K562 (cell line): Measurements from ENCODE around the gene FAM131C. TPM values are rescaled to one million over a fixed set of nuclear protein-coding genes. Genes with fewer than 3 reads are reported as not detected.

Source experiments
- ASH1L ChIP-seq: fragments of 450-650 bp; IDR thresholded peaks from 2 replicates; pipeline ENCODE4 v1.6.1; 2018; ENCODE audit warnings: borderline replicate concordance, mild to moderate bottlenecking, low read depth; ENCODE audit not compliant: partially characterized antibody
- ELF2 ChIP-seq: fragments of 250-450 bp; sonication (Bioruptor Pico); IDR thresholded peaks from 2 replicates; pipeline ENCODE4 v1.5.0; 2021; ENCODE audit warnings: mild to moderate bottlenecking
- OTX1 ChIP-seq: fragments of 450-650 bp; formaldehyde crosslinking; IDR thresholded peaks from 2 replicates; pipeline ENCODE4 v1.4.0; 2022; ENCODE audit warnings: mild to moderate bottlenecking
- PHTF2 ChIP-seq: fragments of 250-450 bp; sonication (Bioruptor Pico); IDR thresholded peaks from 2 replicates; pipeline ENCODE4 v1.5.0; 2021; ENCODE audit warnings: mild to moderate bottlenecking
- RAD51 ChIP-seq: fragments of 450-650 bp; IDR thresholded peaks from 2 replicates; pipeline ENCODE4 v1.7.1; 2016; ENCODE audit warnings: low read depth, mild to moderate bottlenecking, borderline replicate concordance
- RBM14 ChIP-seq: fragments of 200-400 bp; formaldehyde crosslinking; IDR thresholded peaks from 2 replicates; pipeline ENCODE4 v1.6.1; 2018; ENCODE audit warnings: low read depth, mild to moderate bottlenecking, low read length, moderate library complexity, borderline replicate concordance; ENCODE audit not compliant: insufficient read depth
- SMAD1 ChIP-seq: fragments of 150-350 bp; IDR thresholded peaks from 2 replicates; pipeline ENCODE4 v1.6.1; 2014; ENCODE audit warnings: low read length, low read depth; ENCODE audit not compliant: partially characterized antibody
- SNIP1 ChIP-seq: fragments of 450-650 bp; IDR thresholded peaks from 2 replicates; pipeline ENCODE4 v1.7.1; 2017; ENCODE audit warnings: low read depth, mild to moderate bottlenecking
- TAF1 ChIP-seq: IDR thresholded peaks from 2 replicates; pipeline ENCODE4 v1.6.1; 2011; ENCODE audit warnings: mild to moderate bottlenecking, low read length, moderate library complexity; ENCODE audit not compliant: insufficient read depth, control insufficient read depth, severe bottlenecking; ENCODE audit errors: extremely low read depth
- TAF7 ChIP-seq: fragments of 450-650 bp; IDR thresholded peaks from 2 replicates; pipeline ENCODE4 v1.6.1; 2016; ENCODE audit warnings: missing genetic modification characterization, missing compliant biosample characterization
- TARDBP ChIP-seq: fragments of 450-650 bp; IDR thresholded peaks from 2 replicates; pipeline ENCODE4 v1.6.1; 2016
- TCFL5 ChIP-seq: fragments of 250-450 bp; sonication (Bioruptor Pico); conservative IDR thresholded peaks from 2 replicates; pipeline ENCODE4 v1.6.1; 2021; ENCODE audit warnings: mild to moderate bottlenecking, moderate library complexity, matching md5 sums
- TEAD2 ChIP-seq: fragments of 450-650 bp; IDR thresholded peaks from 2 replicates; pipeline ENCODE4 v1.6.1; 2016; ENCODE audit warnings: missing genetic modification characterization, control low read depth, missing compliant biosample characterization
- TEAD4 ChIP-seq, 2 experiments: sonication (generic) in 1 of 2; formaldehyde crosslinking in 1 of 2; IDR thresholded peaks; 2 replicates each; pipeline versions ENCODE4 v1.6.1 to v1.8.0; 2012 to 2022; ENCODE audit warnings: borderline replicate concordance in 1 of 2, inconsistent platforms in 1 of 2, low read length in 1 of 2, mild to moderate bottlenecking in 1 of 2, missing genetic modification reagents in 1 of 2
- ZBTB8A ChIP-seq: fragments of 450-650 bp; IDR thresholded peaks from 2 replicates; pipeline ENCODE4 v1.6.1; 2018; ENCODE audit warnings: mild to moderate bottlenecking, moderate library complexity; ENCODE audit not compliant: partially characterized antibody
- ZEB2 ChIP-seq: fragments of 450-650 bp; IDR thresholded peaks from 2 replicates; pipeline ENCODE4 v1.6.1; 2016
- ZNF133 ChIP-seq: fragments of 250-450 bp; sonication (Bioruptor Pico); IDR thresholded peaks from 2 replicates; pipeline ENCODE4 v1.4.0; 2020; ENCODE audit warnings: mild to moderate bottlenecking
- ZNF217 ChIP-seq: sonication (generic); formaldehyde crosslinking; IDR thresholded peaks from 2 replicates; pipeline ENCODE4 v1.8.0; 2022; ENCODE audit warnings: mild to moderate bottlenecking, missing genetic modification reagents
- ZNF586 ChIP-seq: fragments of 450-650 bp; formaldehyde crosslinking; conservative IDR thresholded peaks from 2 replicates; pipeline ENCODE4 v1.4.0; 2020; ENCODE audit warnings: mild to moderate bottlenecking, moderate library complexity
- ZNF589 ChIP-seq: fragments of 200-800 bp; sonication (Bioruptor generic); IDR thresholded peaks from 2 replicates; pipeline ENCODE4 v1.6.1; 2016; ENCODE audit warnings: low read depth, missing genetic modification characterization, missing compliant biosample characterization
- polyA plus RNA-seq, 8 experiments: library from polyadenylated mRNA; depleted of rRNA in 4 of 8; stranded (reverse) in 5 of 8; unstranded in 3 of 8; fragments of >200 nt; fragmentation: Nextera tagmentation in 2 of 8; fragmentation: Illumina TruSeq in 1 of 8; extraction: Ambion mirVana in 2 of 8; extraction: Trizol in 1 of 8; gene quantifications; 2 replicates each; pipeline versions ENCODE4 v1.2.1 to v1.2.3, GENCODE V29; 2011 to 2014; ENCODE audit warnings: inconsistent platforms in 1 of 8, missing spikeins in 1 of 8
- total RNA-seq, 7 experiments: library from RNA; depleted of rRNA in 6 of 7; stranded (reverse); fragments of >200 nt in 6 of 7; fragmentation: Illumina TruSeq in 2 of 7; extraction: Trizol in 2 of 7; gene quantifications; 2 replicates each; pipeline versions ENCODE4 v1.2.1 to v1.2.3, GENCODE V29; 2011 to 2021; ENCODE audit warnings: low replicate concordance in 1 of 7
- TF ChIP-seq, protein P1 (sequence below): fragments of 250-450 bp; sonication (Bioruptor Pico); IDR thresholded peaks from 2 replicates; pipeline ENCODE4 v1.5.0; 2020; ENCODE audit warnings: mild to moderate bottlenecking, borderline replicate concordance
- TF ChIP-seq, protein P2 (sequence below): fragments of 450-650 bp; IDR thresholded peaks from 2 replicates; pipeline ENCODE4 v1.6.1; 2016
- TF ChIP-seq, protein P3 (sequence below): sonication (generic); formaldehyde crosslinking; IDR thresholded peaks from 2 replicates; pipeline ENCODE4 v1.8.0; 2022; ENCODE audit warnings: mild to moderate bottlenecking, missing genetic modification reagents
- TF ChIP-seq, protein P4 (sequence below), 2 experiments: fragments of 450-650 bp in 1 of 2; sonication (generic) in 1 of 2; formaldehyde crosslinking; conservative IDR thresholded peaks; 2 replicates each; pipeline versions ENCODE4 v1.4.0 to v1.8.1; 2020 to 2022; ENCODE audit warnings: mild to moderate bottlenecking in 1 of 2, missing genetic modification reagents in 1 of 2

FAM131C gene
- total and polyA plus RNA-seq, 9 of the 15 experiments (the other 6 are each of a cell fraction or from before 2014, with no cell fraction given): 0.10 to 0.29 (median 0.16) TPM; not detected in 6

DNA sequence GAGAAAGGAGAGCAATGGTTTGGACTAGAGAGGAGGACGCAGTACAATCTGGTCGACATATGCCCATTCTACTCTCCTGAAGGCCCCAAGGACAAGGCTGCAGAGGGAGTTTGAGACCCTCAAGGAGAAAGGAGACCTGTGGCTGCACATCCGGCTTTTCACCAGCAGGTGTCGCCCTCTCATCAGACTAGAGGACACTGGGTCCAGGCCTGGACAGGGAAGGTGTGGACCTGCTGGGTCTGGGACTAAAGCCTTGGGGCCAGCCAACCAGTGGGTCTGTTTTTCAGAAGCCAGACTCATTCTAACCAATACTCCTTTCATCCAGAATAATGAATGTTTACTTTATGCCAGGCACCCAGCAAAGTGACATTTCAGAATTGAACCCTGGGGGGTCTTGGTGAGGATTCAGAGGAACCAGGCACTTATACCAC, 64.4 kb downstream of the FAM131C start (continued):
- no peak for TF ChIP-seq ZNF586 (CRISPR knock-in tag)
- no peak for TF ChIP-seq RAD51
- TF ChIP-seq, protein P1, sequence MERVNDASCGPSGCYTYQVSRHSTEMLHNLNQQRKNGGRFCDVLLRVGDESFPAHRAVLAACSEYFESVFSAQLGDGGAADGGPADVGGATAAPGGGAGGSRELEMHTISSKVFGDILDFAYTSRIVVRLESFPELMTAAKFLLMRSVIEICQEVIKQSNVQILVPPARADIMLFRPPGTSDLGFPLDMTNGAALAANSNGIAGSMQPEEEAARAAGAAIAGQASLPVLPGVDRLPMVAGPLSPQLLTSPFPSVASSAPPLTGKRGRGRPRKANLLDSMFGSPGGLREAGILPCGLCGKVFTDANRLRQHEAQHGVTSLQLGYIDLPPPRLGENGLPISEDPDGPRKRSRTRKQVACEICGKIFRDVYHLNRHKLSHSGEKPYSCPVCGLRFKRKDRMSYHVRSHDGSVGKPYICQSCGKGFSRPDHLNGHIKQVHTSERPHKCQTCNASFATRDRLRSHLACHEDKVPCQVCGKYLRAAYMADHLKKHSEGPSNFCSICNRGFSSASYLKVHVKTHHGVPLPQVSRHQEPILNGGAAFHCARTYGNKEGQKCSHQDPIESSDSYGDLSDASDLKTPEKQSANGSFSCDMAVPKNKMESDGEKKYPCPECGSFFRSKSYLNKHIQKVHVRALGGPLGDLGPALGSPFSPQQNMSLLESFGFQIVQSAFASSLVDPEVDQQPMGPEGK (CRISPR knock-in tag): no peak
- no peak for TF ChIP-seq ELF2 (CRISPR knock-in tag)
- TF ChIP-seq TAF7 (tag): no peak
- TF ChIP-seq TARDBP: peak; percentile 39; the same call in 1 of the 2 replicates
- TF ChIP-seq, protein P2, sequence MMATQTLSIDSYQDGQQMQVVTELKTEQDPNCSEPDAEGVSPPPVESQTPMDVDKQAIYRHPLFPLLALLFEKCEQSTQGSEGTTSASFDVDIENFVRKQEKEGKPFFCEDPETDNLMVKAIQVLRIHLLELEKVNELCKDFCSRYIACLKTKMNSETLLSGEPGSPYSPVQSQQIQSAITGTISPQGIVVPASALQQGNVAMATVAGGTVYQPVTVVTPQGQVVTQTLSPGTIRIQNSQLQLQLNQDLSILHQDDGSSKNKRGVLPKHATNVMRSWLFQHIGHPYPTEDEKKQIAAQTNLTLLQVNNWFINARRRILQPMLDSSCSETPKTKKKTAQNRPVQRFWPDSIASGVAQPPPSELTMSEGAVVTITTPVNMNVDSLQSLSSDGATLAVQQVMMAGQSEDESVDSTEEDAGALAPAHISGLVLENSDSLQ: no peak
- no peak for TF ChIP-seq ZEB2
- no peak for TF ChIP-seq RBM14
- no peak for TF ChIP-seq SNIP1
- peak; percentile 16 for TF ChIP-seq SMAD1
- TF ChIP-seq ZNF589: no peak
- TF ChIP-seq ZNF217 (CRISPR knock-in tag): no peak
- TF ChIP-seq ZBTB8A: no peak
- no peak for TF ChIP-seq TEAD2 (tag)
- TF ChIP-seq, protein P3, sequence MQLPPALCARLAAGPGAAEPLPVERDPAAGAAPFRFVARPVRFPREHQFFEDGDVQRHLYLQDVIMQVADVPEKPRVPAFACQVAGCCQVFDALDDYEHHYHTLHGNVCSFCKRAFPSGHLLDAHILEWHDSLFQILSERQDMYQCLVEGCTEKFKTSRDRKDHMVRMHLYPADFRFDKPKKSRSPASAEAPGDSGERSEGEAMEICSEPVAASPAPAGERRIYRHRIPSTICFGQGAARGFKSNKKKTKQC: no peak
- no peak for TF ChIP-seq TCFL5 (CRISPR knock-in tag)
- TF ChIP-seq TEAD4 (IDR thresholded peaks at IDR 0.05; ENCODE audit: low read length): no peak
- TF ChIP-seq TEAD4 (CRISPR knock-in tag; IDR thresholded peaks at IDR 0.05; ENCODE audit: borderline replicate concordance): no peak
- TF ChIP-seq OTX1: no peak
- no peak for TF ChIP-seq TAF1
- TF ChIP-seq, protein P4, sequence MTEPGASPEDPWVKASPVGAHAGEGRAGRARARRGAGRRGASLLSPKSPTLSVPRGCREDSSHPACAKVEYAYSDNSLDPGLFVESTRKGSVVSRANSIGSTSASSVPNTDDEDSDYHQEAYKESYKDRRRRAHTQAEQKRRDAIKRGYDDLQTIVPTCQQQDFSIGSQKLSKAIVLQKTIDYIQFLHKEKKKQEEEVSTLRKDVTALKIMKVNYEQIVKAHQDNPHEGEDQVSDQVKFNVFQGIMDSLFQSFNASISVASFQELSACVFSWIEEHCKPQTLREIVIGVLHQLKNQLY (CRISPR knock-in tag; conservative IDR thresholded peaks at IDR 0.05): no peak
- no peak for TF ChIP-seq ZNF133 (CRISPR knock-in tag)
- TF ChIP-seq PHTF2 (CRISPR knock-in tag): no peak
- no peak for TF ChIP-seq ASH1L
